GM21381 (cell line): Measurements from ENCODE around the gene SLC30A4.

Experiments
- ATAC-seq: cut with Tn5 transposase; IDR thresholded peaks from one replicate; pipeline ENCODE4 v1.9.1; 2021; ENCODE audit warnings: mild to moderate bottlenecking, moderate library complexity; ENCODE audit not compliant: unreplicated experiment

Gene SLC30A4

GRCh38 chr15:45454814-45455213, 67.7 kb downstream of the SLC30A4 start:
- peak; percentile 53 for ATAC-seq

- no peak for ATAC-seq
Observed at GRCh38 chr15:45451265-45451664, 71.3 kb downstream of the SLC30A4 start.

GRCh38 chr15:45449916-45450867, 72.4 kb downstream of the SLC30A4 start:
- ATAC-seq: no peak

- ATAC-seq: no peak
Observed at GRCh38 chr15:45449395-45449794, 73.2 kb downstream of the SLC30A4 start.

- ATAC-seq: no peak
Observed at GRCh38 chr15:45448066-45448915, 74.3 kb downstream of the SLC30A4 start.

GRCh38 chr15:45443645-45444044, 78.9 kb downstream of the SLC30A4 start:
- ATAC-seq: no peak

GRCh38 chr15:45442507-45443135, 79.9 kb downstream of the SLC30A4 start:
- no peak for ATAC-seq

GRCh38 chr15:45441686-45442085, 80.9 kb downstream of the SLC30A4 start:
- no peak for ATAC-seq

- no peak for ATAC-seq
Observed at GRCh38 chr15:45441036-45441435, 81.5 kb downstream of the SLC30A4 start.

- ATAC-seq: no peak
Observed at GRCh38 chr15:45439521-45440260, 82.9 kb downstream of the SLC30A4 start.

- no peak for ATAC-seq
Observed at GRCh38 chr15:45435124-45435903, 87.2 kb downstream of the SLC30A4 start.

GRCh38 chr15:45434078-45434567, 88.4 kb downstream of the SLC30A4 start:
- no peak for ATAC-seq

- no peak for ATAC-seq
Observed at GRCh38 chr15:45431511-45431910, 91.0 kb downstream of the SLC30A4 start.

GRCh38 chr15:45429941-45430792, 92.4 kb downstream of the SLC30A4 start:
- ATAC-seq: peak; percentile 83
